ENCODE results near the gene CCL22.

The CCL22 gene

GRCh38 chr16:57357330-57358085, 1.1 kb upstream of the CCL22 start:
- H3K27me3 ChIP-seq (ENCODE audit: control insufficient read depth in 5 of 5, insufficient read depth in 4 of 5, low read length in 5 of 5): no peaks in the 10 kb centered on the region
- no peak overlapping the region for H3K4me3 ChIP-seq (ENCODE audit: low read depth in 1 of 5, low read length in 5 of 5)
- peaks cover 0 to 8% (median 0%) of the 10 kb centered on the region in 5 donors for H3K4me1 ChIP-seq (ENCODE audit: control insufficient read depth in 5 of 5, insufficient read depth in 5 of 5, low read length in 5 of 5)
- H3K27ac ChIP-seq (ENCODE audit: low read depth, low read length): no peak overlapping the region
- no peaks in the 10 kb centered on the region for H3K36me3 ChIP-seq (ENCODE audit: control insufficient read depth in 5 of 5, insufficient read depth in 5 of 5, low read length in 5 of 5)
- no peak overlapping the region for H3K9ac ChIP-seq (ENCODE audit: low read length in 5 of 5)
- no peaks in the 10 kb centered on the region for H3K9me3 ChIP-seq (ENCODE audit: control insufficient read depth in 5 of 5, low read length in 5 of 5)

DNA sequence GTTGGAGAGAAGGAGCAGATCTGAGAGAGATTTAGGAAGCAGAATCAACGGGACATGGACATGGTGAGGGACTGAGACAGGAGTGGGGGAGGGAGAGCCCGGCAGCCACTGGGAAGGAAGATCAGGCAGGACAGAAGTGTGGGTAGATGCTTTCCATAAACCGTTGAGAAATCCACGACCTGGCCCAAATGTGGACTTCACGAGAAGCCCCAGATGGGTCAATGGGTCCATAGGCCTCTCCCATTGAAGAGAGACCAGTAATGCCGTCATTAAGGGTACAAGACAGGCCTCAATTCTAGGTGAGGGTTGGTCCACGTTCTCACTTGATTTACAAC, 530 bp upstream of the CCL22 start:
- peaks cover 0 to 8% (median 0%) of the 10 kb centered on the region in 5 donors for H3K4me1 ChIP-seq (ENCODE audit: control insufficient read depth in 5 of 5, insufficient read depth in 5 of 5, low read length in 5 of 5)

DNA sequence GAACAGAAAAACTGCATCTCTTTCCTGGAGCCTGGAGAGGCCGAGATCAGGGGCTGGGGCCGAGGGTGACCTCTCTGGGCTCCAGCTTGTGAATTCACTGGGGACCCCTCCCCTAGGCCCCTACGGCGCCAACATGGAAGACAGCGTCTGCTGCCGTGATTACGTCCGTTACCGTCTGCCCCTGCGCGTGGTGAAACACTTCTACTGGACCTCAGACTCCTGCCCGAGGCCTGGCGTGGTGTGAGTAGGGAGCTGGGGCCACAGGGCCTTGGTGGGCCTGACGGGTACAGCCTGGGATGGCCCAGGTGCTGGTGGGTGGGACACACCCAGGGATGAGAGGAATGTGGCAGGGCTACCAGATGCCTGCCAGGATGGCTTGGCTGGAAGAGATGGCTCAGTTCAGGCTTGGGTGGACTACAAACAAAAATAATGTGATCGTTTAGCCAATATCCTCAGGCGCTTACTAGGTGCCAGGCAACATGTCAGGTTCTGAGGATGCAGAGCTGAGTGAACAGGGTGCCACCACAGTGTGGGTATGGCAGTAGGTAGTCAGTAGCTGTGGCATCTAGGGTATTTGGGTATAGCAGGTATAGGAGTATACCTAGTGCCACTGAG, 1.8 kb downstream of the CCL22 start:
- no peak overlapping the region for H3K9ac ChIP-seq (ENCODE audit: low read length in 5 of 5)
- H3K36me3 ChIP-seq (ENCODE audit: control insufficient read depth in 5 of 5, insufficient read depth in 5 of 5, low read length in 5 of 5): no peaks in the 10 kb centered on the region
- H3K4me1 ChIP-seq (ENCODE audit: control insufficient read depth in 5 of 5, insufficient read depth in 5 of 5, low read length in 5 of 5): peaks cover 0 to 8% (median 0%) of the 10 kb centered on the region in 5 donors
- H3K9me3 ChIP-seq (ENCODE audit: control insufficient read depth in 5 of 5, low read length in 5 of 5): no peaks in the 10 kb centered on the region
- H3K27ac ChIP-seq (ENCODE audit: low read depth, low read length): no peak overlapping the region
- H3K27me3 ChIP-seq (ENCODE audit: control insufficient read depth in 5 of 5, insufficient read depth in 4 of 5, low read length in 5 of 5): peaks cover 0 to 3% (median 0%) of the 10 kb centered on the region in 5 donors
- no peak overlapping the region for H3K4me3 ChIP-seq (ENCODE audit: low read depth in 1 of 5, low read length in 5 of 5)

More for the DNA sequence above, 530 bp upstream of the CCL22 start:
- Histone ChIP-seq H3K9me3 (ENCODE audit: control insufficient read depth in 5 of 5, low read length in 5 of 5) (no peaks in the 10 kb centered on the region), H3K9ac (ENCODE audit: low read length in 5 of 5) (no peak overlapping the region), H3K27me3 (ENCODE audit: control insufficient read depth in 5 of 5, insufficient read depth in 4 of 5, low read length in 5 of 5) (no peaks in the 10 kb centered on the region), H3K36me3 (ENCODE audit: control insufficient read depth in 5 of 5, insufficient read depth in 5 of 5, low read length in 5 of 5) (no peaks in the 10 kb centered on the region), H3K27ac (ENCODE audit: low read depth, low read length) (no peak overlapping the region), H3K4me3 (ENCODE audit: low read depth in 1 of 5, low read length in 5 of 5) (no peak overlapping the region)

DNA sequence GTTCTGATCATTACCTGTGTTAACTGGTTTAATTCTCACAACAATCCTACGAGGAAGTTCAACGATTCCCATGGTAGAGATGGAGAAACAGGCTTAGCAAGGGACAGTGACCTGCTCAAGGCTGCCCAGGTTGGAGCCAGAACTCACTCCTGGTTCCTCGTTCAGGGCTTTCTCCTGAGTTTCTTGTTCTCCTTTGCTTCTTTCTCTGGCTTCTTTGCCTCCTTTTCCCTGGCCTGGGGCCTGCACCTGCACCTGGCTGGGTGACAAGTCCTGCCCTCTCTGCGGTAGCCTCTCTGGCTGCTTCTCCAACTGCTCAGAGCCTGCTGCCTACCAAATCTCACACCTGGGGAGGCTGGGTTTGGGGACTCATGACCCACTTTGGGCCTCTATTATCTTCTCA, 2.8 kb downstream of the CCL22 start:
- no peak overlapping the region for H3K4me3 ChIP-seq (ENCODE audit: low read depth in 1 of 5, low read length in 5 of 5)
- peaks cover 0 to 15% (median 1%) of the 10 kb centered on the region in 5 donors for H3K4me1 ChIP-seq (ENCODE audit: control insufficient read depth in 5 of 5, insufficient read depth in 5 of 5, low read length in 5 of 5)
- no peak overlapping the region for H3K27ac ChIP-seq (ENCODE audit: low read depth, low read length)
- no peak overlapping the region for H3K9ac ChIP-seq (ENCODE audit: low read length in 5 of 5)
- H3K36me3 ChIP-seq (ENCODE audit: control insufficient read depth in 5 of 5, insufficient read depth in 5 of 5, low read length in 5 of 5): no peaks in the 10 kb centered on the region
- H3K27me3 ChIP-seq (ENCODE audit: control insufficient read depth in 5 of 5, insufficient read depth in 4 of 5, low read length in 5 of 5): peaks cover 0 to 7% (median 0%) of the 10 kb centered on the region in 5 donors
- H3K9me3 ChIP-seq (ENCODE audit: control insufficient read depth in 5 of 5, low read length in 5 of 5): no peaks in the 10 kb centered on the region

DNA sequence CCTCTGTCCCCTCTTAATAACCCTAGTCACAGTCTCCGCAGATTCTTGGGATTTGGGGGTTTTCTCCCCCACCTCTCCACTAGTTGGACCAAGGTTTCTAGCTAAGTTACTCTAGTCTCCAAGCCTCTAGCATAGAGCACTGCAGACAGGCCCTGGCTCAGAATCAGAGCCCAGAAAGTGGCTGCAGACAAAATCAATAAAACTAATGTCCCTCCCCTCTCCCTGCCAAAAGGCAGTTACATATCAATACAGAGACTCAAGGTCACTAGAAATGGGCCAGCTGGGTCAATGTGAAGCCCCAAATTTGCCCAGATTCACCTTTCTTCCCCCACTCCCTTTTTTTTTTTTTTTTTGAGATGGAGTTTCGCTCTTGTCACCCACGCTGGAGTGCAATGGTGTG, 5.6 kb downstream of the CCL22 start:
- Histone ChIP-seq H3K27me3 (ENCODE audit: control insufficient read depth in 5 of 5, insufficient read depth in 4 of 5, low read length in 5 of 5) (peaks cover 0 to 7% (median 0%) of the 10 kb centered on the region in 5 donors), H3K27ac (ENCODE audit: low read depth, low read length) (no peak overlapping the region), H3K4me1 (ENCODE audit: control insufficient read depth in 5 of 5, insufficient read depth in 5 of 5, low read length in 5 of 5) (peaks cover 0 to 15% (median 2%) of the 10 kb centered on the region in 5 donors)

GRCh38 chr16:57366544-57367040, 8.0 kb downstream of the CCL22 start:
- peaks cover 0 to 18% (median 2%) of the 10 kb centered on the region in 5 donors for H3K4me1 ChIP-seq (ENCODE audit: control insufficient read depth in 5 of 5, insufficient read depth in 5 of 5, low read length in 5 of 5)
- no peak overlapping the region for H3K27ac ChIP-seq (ENCODE audit: low read depth, low read length)
- no peaks in the 10 kb centered on the region for H3K9me3 ChIP-seq (ENCODE audit: control insufficient read depth in 5 of 5, low read length in 5 of 5)
- no peak overlapping the region for H3K9ac ChIP-seq (ENCODE audit: low read length in 5 of 5)
- H3K27me3 ChIP-seq (ENCODE audit: control insufficient read depth in 5 of 5, insufficient read depth in 4 of 5, low read length in 5 of 5): peaks cover 0 to 7% (median 3%) of the 10 kb centered on the region in 5 donors
- no peak overlapping the region for H3K4me3 ChIP-seq (ENCODE audit: low read depth in 1 of 5, low read length in 5 of 5)
- H3K36me3 ChIP-seq (ENCODE audit: control insufficient read depth in 5 of 5, insufficient read depth in 5 of 5, low read length in 5 of 5): no peaks in the 10 kb centered on the region

More for the DNA sequence above, 5.6 kb downstream of the CCL22 start:
- Histone ChIP-seq H3K4me3 (ENCODE audit: low read depth in 1 of 5, low read length in 5 of 5) (no peak overlapping the region), H3K9me3 (ENCODE audit: control insufficient read depth in 5 of 5, low read length in 5 of 5) (no peaks in the 10 kb centered on the region), H3K36me3 (ENCODE audit: control insufficient read depth in 5 of 5, insufficient read depth in 5 of 5, low read length in 5 of 5) (no peaks in the 10 kb centered on the region), H3K9ac (ENCODE audit: low read length in 5 of 5) (no peak overlapping the region)

- Histone ChIP-seq H3K9me3 (ENCODE audit: control insufficient read depth in 5 of 5, low read length in 5 of 5) (no peaks in the 10 kb centered on the region), H3K27ac (ENCODE audit: low read depth, low read length) (no peak overlapping the region), H3K36me3 (ENCODE audit: control insufficient read depth in 5 of 5, insufficient read depth in 5 of 5, low read length in 5 of 5) (no peaks in the 10 kb centered on the region), H3K4me3 (ENCODE audit: low read depth in 1 of 5, low read length in 5 of 5) (no peak overlapping the region), H3K9ac (ENCODE audit: low read length in 5 of 5) (no peak overlapping the region), H3K4me1 (ENCODE audit: control insufficient read depth in 5 of 5, insufficient read depth in 5 of 5, low read length in 5 of 5) (peaks cover 0 to 24% (median 7%) of the 10 kb centered on the region in 5 donors), H3K27me3 (ENCODE audit: control insufficient read depth in 5 of 5, insufficient read depth in 4 of 5, low read length in 5 of 5) (peaks cover 2 to 10% (median 3%) of the 10 kb centered on the region in 5 donors)
Observed at GRCh38 chr16:57367116-57367752, 8.7 kb downstream of the CCL22 start.

DNA sequence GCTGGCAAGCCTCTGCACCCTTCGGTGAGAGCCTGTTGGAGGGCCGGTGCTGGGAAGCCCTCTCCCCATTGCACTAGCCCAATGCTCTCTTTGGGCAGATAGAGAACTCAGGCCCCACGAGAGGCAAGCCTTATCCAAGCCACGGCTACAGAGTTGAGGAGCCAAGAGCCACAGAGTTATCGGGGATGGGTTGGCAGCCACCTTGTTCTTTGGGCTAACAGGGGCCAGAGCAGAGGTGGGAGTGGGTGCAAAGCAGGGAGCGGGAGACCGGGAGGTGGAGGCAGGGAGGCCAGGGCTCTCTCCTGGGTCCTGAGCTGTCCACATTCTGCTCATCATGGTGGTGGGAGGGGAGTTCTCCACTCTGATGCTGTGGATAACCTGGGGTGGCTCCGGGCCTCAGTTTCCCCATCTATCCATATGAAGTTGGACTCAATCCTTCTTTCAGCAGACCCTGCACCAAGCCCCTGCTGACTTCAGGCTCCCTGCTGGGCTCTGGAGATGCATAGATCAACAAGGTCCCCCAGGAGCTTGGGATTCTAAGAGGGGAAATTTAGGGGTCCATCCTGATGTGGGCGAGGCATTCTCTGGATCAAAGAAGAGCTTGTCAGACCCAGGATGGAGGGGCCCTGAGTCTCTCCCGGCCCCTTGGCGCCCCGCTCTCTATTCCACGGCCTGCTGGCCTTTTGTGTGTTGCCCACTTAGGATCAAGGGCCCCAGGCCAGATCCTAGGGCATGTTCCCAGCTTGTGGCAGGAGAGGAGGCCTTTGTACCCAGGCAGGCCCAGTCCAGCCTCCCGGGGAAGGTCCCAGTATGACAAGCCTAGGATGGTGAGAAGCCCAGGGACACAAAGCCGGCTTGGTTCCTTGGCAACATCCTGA, 13.2 kb downstream of the CCL22 start:
- Histone ChIP-seq H3K9ac (ENCODE audit: low read length in 5 of 5) (peak overlapping the region in 3 of 5 donors; percentile 28 to 59 (median 50)), H3K36me3 (ENCODE audit: control insufficient read depth in 5 of 5, insufficient read depth in 5 of 5, low read length in 5 of 5) (peaks cover 0 to 2% (median 0%) of the 10 kb centered on the region in 5 donors), H3K9me3 (ENCODE audit: control insufficient read depth in 5 of 5, low read length in 5 of 5) (no peaks in the 10 kb centered on the region), H3K4me1 (ENCODE audit: control insufficient read depth in 5 of 5, insufficient read depth in 5 of 5, low read length in 5 of 5) (peaks cover 0 to 42% (median 10%) of the 10 kb centered on the region in 5 donors), H3K27ac (ENCODE audit: low read depth, low read length) (peak overlapping the region; percentile 65), H3K4me3 (ENCODE audit: low read depth in 1 of 5, low read length in 5 of 5) (peak overlapping the region in 4 of 5 donors; percentile 25 to 77 (median 64)), H3K27me3 (ENCODE audit: control insufficient read depth in 5 of 5, insufficient read depth in 4 of 5, low read length in 5 of 5) (peaks cover 2 to 18% (median 8%) of the 10 kb centered on the region in 5 donors)

GRCh38 chr16:57372372-57373116, 14.0 kb downstream of the CCL22 start, which contains the start of gene CX3CL1:
Gene CX3CL1 (plus strand): TSS chr16:57372490. CDS start chr16:57372569, 79 bp downstream.
- peaks cover 0 to 43% (median 10%) of the 10 kb centered on the region in 5 donors for H3K4me1 ChIP-seq (ENCODE audit: control insufficient read depth in 5 of 5, insufficient read depth in 5 of 5, low read length in 5 of 5)
- no peaks in the 10 kb centered on the region for H3K9me3 ChIP-seq (ENCODE audit: control insufficient read depth in 5 of 5, low read length in 5 of 5)
- H3K27me3 ChIP-seq (ENCODE audit: control insufficient read depth in 5 of 5, insufficient read depth in 4 of 5, low read length in 5 of 5): peaks cover 2 to 18% (median 8%) of the 10 kb centered on the region in 5 donors
- H3K4me3 ChIP-seq (ENCODE audit: low read depth in 1 of 5, low read length in 5 of 5): peak within 1 kb of the TSS; percentile 25 to 77 (median 64)
- peaks cover 0 to 2% (median 0%) of the 10 kb centered on the region in 5 donors for H3K36me3 ChIP-seq (ENCODE audit: control insufficient read depth in 5 of 5, insufficient read depth in 5 of 5, low read length in 5 of 5)
- H3K27ac ChIP-seq (ENCODE audit: low read depth, low read length): peak within 1 kb of the TSS; percentile 86
- peak within 1 kb of the TSS in 4 of 5 donors; percentile 50 to 94 (median 79) for H3K9ac ChIP-seq (ENCODE audit: low read length in 5 of 5)

All from subcutaneous abdominal adipose tissue (tissue), 5 donors.